ENCODE results near the gene FRMD5.

DNA sequence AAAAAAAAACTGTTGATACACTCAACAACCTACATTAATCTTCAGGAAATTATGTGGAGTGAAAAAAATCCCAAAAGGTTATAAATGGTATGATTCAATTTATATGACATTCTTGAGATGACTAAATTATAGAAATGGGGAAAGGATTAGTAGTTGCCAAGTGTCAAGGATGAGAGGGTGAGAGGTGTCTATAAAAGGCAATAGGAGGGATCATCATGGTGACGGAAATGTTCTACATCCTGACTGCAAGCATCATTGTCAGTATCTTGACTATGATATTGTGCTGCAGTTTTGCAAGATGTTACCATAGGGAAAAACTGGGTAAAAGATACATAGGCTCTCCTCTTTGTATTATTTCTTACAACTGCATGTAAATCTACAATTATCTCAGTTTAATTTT is 125.6 kb downstream of the FRMD5 start:
- TF ChIP-seq SMC3 (conservative IDR thresholded peaks at IDR 0.05; ENCODE audit: poor library complexity), result no peak
- no peak for TF ChIP-seq TAF1 (IDR thresholded peaks at IDR 0.05; ENCODE audit: low read depth)
- TF ChIP-seq EZH2 (IDR thresholded peaks at IDR 0.05; ENCODE audit: borderline replicate concordance, insufficient read depth, low read length, poor library complexity, severe bottlenecking), result no peak
- TF ChIP-seq, protein P1, sequence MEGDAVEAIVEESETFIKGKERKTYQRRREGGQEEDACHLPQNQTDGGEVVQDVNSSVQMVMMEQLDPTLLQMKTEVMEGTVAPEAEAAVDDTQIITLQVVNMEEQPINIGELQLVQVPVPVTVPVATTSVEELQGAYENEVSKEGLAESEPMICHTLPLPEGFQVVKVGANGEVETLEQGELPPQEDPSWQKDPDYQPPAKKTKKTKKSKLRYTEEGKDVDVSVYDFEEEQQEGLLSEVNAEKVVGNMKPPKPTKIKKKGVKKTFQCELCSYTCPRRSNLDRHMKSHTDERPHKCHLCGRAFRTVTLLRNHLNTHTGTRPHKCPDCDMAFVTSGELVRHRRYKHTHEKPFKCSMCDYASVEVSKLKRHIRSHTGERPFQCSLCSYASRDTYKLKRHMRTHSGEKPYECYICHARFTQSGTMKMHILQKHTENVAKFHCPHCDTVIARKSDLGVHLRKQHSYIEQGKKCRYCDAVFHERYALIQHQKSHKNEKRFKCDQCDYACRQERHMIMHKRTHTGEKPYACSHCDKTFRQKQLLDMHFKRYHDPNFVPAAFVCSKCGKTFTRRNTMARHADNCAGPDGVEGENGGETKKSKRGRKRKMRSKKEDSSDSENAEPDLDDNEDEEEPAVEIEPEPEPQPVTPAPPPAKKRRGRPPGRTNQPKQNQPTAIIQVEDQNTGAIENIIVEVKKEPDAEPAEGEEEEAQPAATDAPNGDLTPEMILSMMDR (IDR thresholded peaks at IDR 0.05; ENCODE audit: poor library complexity, severe bottlenecking), result no peak
- TF ChIP-seq POLR2AphosphoS5 (IDR thresholded peaks at IDR 0.05), result no peak
- TF ChIP-seq, protein P2, sequence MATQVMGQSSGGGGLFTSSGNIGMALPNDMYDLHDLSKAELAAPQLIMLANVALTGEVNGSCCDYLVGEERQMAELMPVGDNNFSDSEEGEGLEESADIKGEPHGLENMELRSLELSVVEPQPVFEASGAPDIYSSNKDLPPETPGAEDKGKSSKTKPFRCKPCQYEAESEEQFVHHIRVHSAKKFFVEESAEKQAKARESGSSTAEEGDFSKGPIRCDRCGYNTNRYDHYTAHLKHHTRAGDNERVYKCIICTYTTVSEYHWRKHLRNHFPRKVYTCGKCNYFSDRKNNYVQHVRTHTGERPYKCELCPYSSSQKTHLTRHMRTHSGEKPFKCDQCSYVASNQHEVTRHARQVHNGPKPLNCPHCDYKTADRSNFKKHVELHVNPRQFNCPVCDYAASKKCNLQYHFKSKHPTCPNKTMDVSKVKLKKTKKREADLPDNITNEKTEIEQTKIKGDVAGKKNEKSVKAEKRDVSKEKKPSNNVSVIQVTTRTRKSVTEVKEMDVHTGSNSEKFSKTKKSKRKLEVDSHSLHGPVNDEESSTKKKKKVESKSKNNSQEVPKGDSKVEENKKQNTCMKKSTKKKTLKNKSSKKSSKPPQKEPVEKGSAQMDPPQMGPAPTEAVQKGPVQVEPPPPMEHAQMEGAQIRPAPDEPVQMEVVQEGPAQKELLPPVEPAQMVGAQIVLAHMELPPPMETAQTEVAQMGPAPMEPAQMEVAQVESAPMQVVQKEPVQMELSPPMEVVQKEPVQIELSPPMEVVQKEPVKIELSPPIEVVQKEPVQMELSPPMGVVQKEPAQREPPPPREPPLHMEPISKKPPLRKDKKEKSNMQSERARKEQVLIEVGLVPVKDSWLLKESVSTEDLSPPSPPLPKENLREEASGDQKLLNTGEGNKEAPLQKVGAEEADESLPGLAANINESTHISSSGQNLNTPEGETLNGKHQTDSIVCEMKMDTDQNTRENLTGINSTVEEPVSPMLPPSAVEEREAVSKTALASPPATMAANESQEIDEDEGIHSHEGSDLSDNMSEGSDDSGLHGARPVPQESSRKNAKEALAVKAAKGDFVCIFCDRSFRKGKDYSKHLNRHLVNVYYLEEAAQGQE (IDR thresholded peaks at IDR 0.05; ENCODE audit: borderline replicate concordance), result no peak
- TF ChIP-seq RAD21 (conservative IDR thresholded peaks at IDR 0.05), result no peak

Data from neural cell (in vitro differentiated cells).